ENCODE measurements around the gene JMJD7.

JMJD7 gene

GRCh38 chr15:41841131-41841530, 13.2 kb downstream of the JMJD7 start:
- Histone ChIP-seq H3K36me3 (ENCODE audit: insufficient read depth, low read length) (no peaks in the 10 kb centered on the region), H3K4me1 (ENCODE audit: insufficient read depth, low read length, severe bottlenecking) (no peaks in the 10 kb centered on the region), H3K27ac (ENCODE audit: low read depth, low read length, poor library complexity, severe bottlenecking) (no peak overlapping the region), H2AFZ (ENCODE audit: low read length) (no peak overlapping the region), H3K4me2 (ENCODE audit: low read length) (no peak overlapping the region), H3K9ac (ENCODE audit: low read length) (no peak overlapping the region), H3K4me3 (ENCODE audit: low read depth, low read length, poor library complexity, severe bottlenecking) (no peak overlapping the region), H3K9me3 (ENCODE audit: low read length) (no peaks in the 10 kb centered on the region), H3K27me3 (ENCODE audit: insufficient read depth, low read length) (no peaks in the 10 kb centered on the region), H4K20me1 (ENCODE audit: insufficient read depth, low read length) (no peaks in the 10 kb centered on the region), H3K79me2 (ENCODE audit: insufficient read depth, low read length) (no peaks in the 10 kb centered on the region), H3K9me2 (ENCODE audit: low read depth, low read length) (no peaks in the 10 kb centered on the region), H3F3A (ENCODE audit: insufficient read depth, low read length) (no peaks in the 10 kb centered on the region)
- TF ChIP-seq CTCF (IDR thresholded peaks at IDR 0.05; ENCODE audit: low read length) (no peak), EZH2 (IDR thresholded peaks at IDR 0.05; ENCODE audit: borderline replicate concordance, low read length) (no peak)

- Histone ChIP-seq H3F3A (ENCODE audit: insufficient read depth, low read length) (no peaks in the 10 kb centered on the region), H3K4me2 (ENCODE audit: low read length) (no peak overlapping the region), H3K4me3 (ENCODE audit: low read depth, low read length, poor library complexity, severe bottlenecking) (no peak overlapping the region), H3K9ac (ENCODE audit: low read length) (no peak overlapping the region), H3K27ac (ENCODE audit: low read depth, low read length, poor library complexity, severe bottlenecking) (no peak overlapping the region), H4K20me1 (ENCODE audit: insufficient read depth, low read length) (no peaks in the 10 kb centered on the region), H3K36me3 (ENCODE audit: insufficient read depth, low read length) (no peaks in the 10 kb centered on the region), H3K9me3 (ENCODE audit: low read length) (no peaks in the 10 kb centered on the region), H3K27me3 (ENCODE audit: insufficient read depth, low read length) (no peaks in the 10 kb centered on the region), H3K4me1 (ENCODE audit: insufficient read depth, low read length, severe bottlenecking) (no peaks in the 10 kb centered on the region), H2AFZ (ENCODE audit: low read length) (no peak overlapping the region), H3K79me2 (ENCODE audit: insufficient read depth, low read length) (no peaks in the 10 kb centered on the region), H3K9me2 (ENCODE audit: low read depth, low read length) (no peaks in the 10 kb centered on the region)
- no peak for TF ChIP-seq EZH2 (IDR thresholded peaks at IDR 0.05; ENCODE audit: borderline replicate concordance, low read length)
- TF ChIP-seq CTCF (IDR thresholded peaks at IDR 0.05; ENCODE audit: low read length), result no peak
Observed at GRCh38 chr15:41842229-41842628, 14.3 kb downstream of the JMJD7 start.

- H3K36me3 ChIP-seq (ENCODE audit: insufficient read depth, low read length), result peaks cover 7% of the 10 kb centered on the region
- H3K79me2 ChIP-seq (ENCODE audit: insufficient read depth, low read length), result no peaks in the 10 kb centered on the region
- no peaks in the 10 kb centered on the region for H3K9me2 ChIP-seq (ENCODE audit: low read depth, low read length)
- no peaks in the 10 kb centered on the region for H4K20me1 ChIP-seq (ENCODE audit: insufficient read depth, low read length)
- H3K4me1 ChIP-seq (ENCODE audit: insufficient read depth, low read length, severe bottlenecking), result no peaks in the 10 kb centered on the region
- no peak overlapping the region for H3K4me2 ChIP-seq (ENCODE audit: low read length)
- no peaks in the 10 kb centered on the region for H3K9me3 ChIP-seq (ENCODE audit: low read length)
- no peaks in the 10 kb centered on the region for H3F3A ChIP-seq (ENCODE audit: insufficient read depth, low read length)
- H3K27me3 ChIP-seq (ENCODE audit: insufficient read depth, low read length), result no peaks in the 10 kb centered on the region
- no peak overlapping the region for H3K9ac ChIP-seq (ENCODE audit: low read length)
- no peak overlapping the region for H2AFZ ChIP-seq (ENCODE audit: low read length)
- no peak overlapping the region for H3K4me3 ChIP-seq (ENCODE audit: low read depth, low read length, poor library complexity, severe bottlenecking)
- no peak overlapping the region for H3K27ac ChIP-seq (ENCODE audit: low read depth, low read length, poor library complexity, severe bottlenecking)
- no peak for TF ChIP-seq EZH2 (IDR thresholded peaks at IDR 0.05; ENCODE audit: borderline replicate concordance, low read length)
- no peak for TF ChIP-seq CTCF (IDR thresholded peaks at IDR 0.05; ENCODE audit: low read length)
Observed at GRCh38 chr15:41843571-41843970, 15.7 kb downstream of the JMJD7 start.
